DOHH2 (cell line): ENCODE measurements around the gene TIE1.

Experiments used
- CTCF ChIP-seq: fragments of 200-600 bp; sonication (generic); IDR thresholded peaks from one replicate; pipeline ENCODE4 v1.5.1; 2014; ENCODE audit warnings: antibody characterized with exemption, mild to moderate bottlenecking, low read depth, low read length; ENCODE audit not compliant: poor library complexity, severe bottlenecking
- EZH2phosphoT487 ChIP-seq: fragments of 200-600 bp; sonication (generic); IDR thresholded peaks from 2 replicates; pipeline ENCODE4 v1.6.1; 2017; ENCODE audit warnings: borderline replicate concordance, mild to moderate bottlenecking, antibody characterized with exemption, low read length, moderate library complexity, mixed read lengths

DNA sequence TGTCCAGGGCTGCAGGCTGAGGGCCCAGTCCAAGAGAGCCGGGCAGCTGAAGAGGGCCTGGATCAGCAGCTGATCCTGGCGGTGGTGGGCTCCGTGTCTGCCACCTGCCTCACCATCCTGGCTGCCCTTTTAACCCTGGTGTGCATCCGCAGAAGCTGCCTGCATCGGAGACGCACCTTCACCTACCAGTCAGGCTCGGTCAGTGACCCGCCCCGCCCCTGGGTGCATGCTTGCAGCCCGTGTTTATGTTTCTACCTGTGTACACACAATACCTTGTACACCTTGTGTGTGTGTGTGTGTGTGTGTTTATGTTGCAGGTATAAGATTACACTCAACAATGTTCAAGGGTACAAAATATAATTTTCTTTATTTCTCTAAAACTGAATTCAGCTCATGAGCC lies 13.0 kb downstream of the TIE1 start:
- TF ChIP-seq CTCF (no peak), EZH2phosphoT487 (no peak)
